IMR-90 (cell line): Measurements from ENCODE around the gene VAT1L. TPM values are rescaled to one million over a fixed set of nuclear protein-coding genes. Genes with fewer than 3 reads are reported as not detected.

Experiments
- ATAC-seq: fragments of 200-7000 bp; cut with Tn5 transposase; 2 replicates; pipeline ENCODE4 v1.9.1; 2020; ENCODE audit warnings: low read depth, mild to moderate bottlenecking, moderate library complexity
- BruUV-seq: library from RNA; stranded (reverse); fragments of 400-500 nt; replicated peaks from 2 replicates; lab custom pipeline; 2021; lab: Mats Ljungman, UMichigan
- CTCF ChIA-PET: fragments of 300-600 bp; formaldehyde crosslinking; extraction: SDS; loops from one replicate; lab custom pipeline; 2021; ENCODE audit warnings: antibody characterized with exemption; lab: Yijun Ruan, JAX
- POLR2A ChIA-PET: fragments of 300-600 bp; sonication (Branson Sonifier 250); formaldehyde crosslinking; loops from one replicate; lab custom pipeline; 2022; ENCODE audit warnings: antibody characterized with exemption; ENCODE audit not compliant: unreplicated experiment; lab: Charles Lee
- DNase-seq: peaks from one replicate; pipeline ENCODE4 v3.0.0; 2013
- H2AFZ ChIP-seq: replicated peaks from 2 replicates; pipeline ENCODE3; 2013; ENCODE audit warnings: low read length, mild to moderate bottlenecking; ENCODE audit not compliant: poor library complexity
- H2AK5ac ChIP-seq: 2 replicates; pipeline ENCODE4 v1.6.1; 2013; ENCODE audit warnings: low read depth, low read length, inconsistent platforms
- H2AK9ac ChIP-seq: replicated peaks from 2 replicates; pipeline ENCODE3; 2013; ENCODE audit warnings: mild to moderate bottlenecking, low read depth, low read length, moderate library complexity; ENCODE audit not compliant: poor library complexity
- H2BK120ac ChIP-seq: 2 replicates; pipeline ENCODE4 v1.6.1; 2013; ENCODE audit warnings: low read depth, low read length, inconsistent platforms
- H2BK15ac ChIP-seq: 3 replicates; pipeline ENCODE4 v1.6.1; 2013; ENCODE audit warnings: low read depth, low read length, inconsistent platforms
- H2BK20ac ChIP-seq: 2 replicates; pipeline ENCODE4 v1.6.1; 2013; ENCODE audit warnings: low read depth, mild to moderate bottlenecking, inconsistent platforms, low read length, moderate library complexity
- H2BK5ac ChIP-seq: 2 replicates; pipeline ENCODE4 v1.6.1; 2013; ENCODE audit warnings: mild to moderate bottlenecking, low read depth, low read length, inconsistent platforms; ENCODE audit not compliant: poor library complexity, severe bottlenecking
- H3K14ac ChIP-seq: replicated peaks from 2 replicates; pipeline ENCODE4 v1.6.1; 2013; ENCODE audit warnings: low read depth, low read length, inconsistent platforms
- H3K18ac ChIP-seq: 2 replicates; pipeline ENCODE4 v1.6.1; 2013; ENCODE audit warnings: low read depth, low read length, control low read depth
- H3K23ac ChIP-seq: 2 replicates; pipeline ENCODE4 v1.6.1; 2013; ENCODE audit warnings: low read depth, low read length, inconsistent platforms
- H3K27ac ChIP-seq: 2 replicates; pipeline ENCODE4 v1.5.1; 2013; ENCODE audit warnings: mild to moderate bottlenecking, control low read depth, low read length; ENCODE audit not compliant: insufficient read depth
- H3K27me3 ChIP-seq: 2 replicates; pipeline ENCODE4 v1.6.1; 2013; ENCODE audit warnings: low read length; ENCODE audit not compliant: control insufficient read depth, insufficient read depth
- H3K36me3 ChIP-seq: 2 replicates; pipeline ENCODE4 v1.6.1; 2013; ENCODE audit warnings: low read length, mixed read lengths; ENCODE audit not compliant: control insufficient read depth, insufficient read depth
- H3K4ac ChIP-seq: 2 replicates; pipeline ENCODE4 v1.6.1; 2013; ENCODE audit warnings: low read depth, low read length, inconsistent platforms
- H3K4me1 ChIP-seq: 2 replicates; pipeline ENCODE4 v1.6.1; 2013; ENCODE audit warnings: low read length, mixed read lengths; ENCODE audit not compliant: control insufficient read depth, insufficient read depth
- H3K4me2 ChIP-seq: 2 replicates; pipeline ENCODE4 v1.6.1; 2013; ENCODE audit warnings: low read depth, mild to moderate bottlenecking, control low read depth, low read length, moderate library complexity
- H3K4me3 ChIP-seq: 2 replicates; pipeline ENCODE4 v1.5.1; 2013; ENCODE audit warnings: low read depth, mild to moderate bottlenecking, control low read depth, low read length, moderate library complexity; ENCODE audit not compliant: insufficient read depth
- H3K56ac ChIP-seq: 2 replicates; pipeline ENCODE4 v1.6.1; 2013; ENCODE audit warnings: low read length, inconsistent platforms; ENCODE audit not compliant: insufficient read depth; ENCODE audit errors: extremely low read depth
- H3K79me1 ChIP-seq, 2 experiments: 2 replicates each; pipeline ENCODE4 v1.6.1; 2013; ENCODE audit warnings: low read length in 2 of 2, inconsistent platforms in 1 of 2, low read depth in 1 of 2
- H3K9ac ChIP-seq: 2 replicates; pipeline ENCODE4 v1.6.1; 2013; ENCODE audit warnings: low read depth, low read length, control low read depth
- H3K9me1 ChIP-seq: 2 replicates; pipeline ENCODE4 v1.6.1; 2013; ENCODE audit warnings: low read length, inconsistent platforms; ENCODE audit not compliant: insufficient read depth
- H3K9me3 ChIP-seq: 2 replicates; pipeline ENCODE4 v1.6.1; 2013; ENCODE audit warnings: low read length; ENCODE audit not compliant: control insufficient read depth, insufficient read depth
- H4K20me1 ChIP-seq: 2 replicates; pipeline ENCODE4 v1.6.1; 2013; ENCODE audit warnings: low read length, inconsistent platforms; ENCODE audit not compliant: insufficient read depth
- H4K5ac ChIP-seq: 2 replicates; pipeline ENCODE4 v1.6.1; 2013; ENCODE audit warnings: mild to moderate bottlenecking, low read depth, low read length, control low read depth
- H4K8ac ChIP-seq, 2 experiments: 2 replicates each; pipeline ENCODE4 v1.6.1; 2013; ENCODE audit warnings: low read depth in 2 of 2, low read length in 2 of 2, control low read depth in 1 of 2, inconsistent platforms in 1 of 2
- H4K91ac ChIP-seq: 2 replicates; pipeline ENCODE4 v1.6.1; 2013; ENCODE audit warnings: low read depth, low read length, inconsistent platforms; ENCODE audit not compliant: insufficient read depth
- BHLHE40 ChIP-seq: fragments of 150-350 bp; IDR thresholded peaks from 2 replicates; pipeline ENCODE4 v1.6.1; 2016; ENCODE audit warnings: mild to moderate bottlenecking, low read depth, low read length
- CEBPB ChIP-seq: IDR thresholded peaks from 2 replicates; pipeline ENCODE4 v1.6.1; 2012; ENCODE audit warnings: low read depth, low read length, improper control_type of control experiment
- CHD1 ChIP-seq: IDR thresholded peaks from 2 replicates; pipeline ENCODE4 v1.6.1; 2012; ENCODE audit warnings: low read depth, low read length, improper control_type of control experiment
- ELK1 ChIP-seq: fragments of 150-350 bp; IDR thresholded peaks from 2 replicates; pipeline ENCODE4 v1.6.1; 2016; ENCODE audit warnings: low read depth, mild to moderate bottlenecking, low read length, moderate library complexity, borderline replicate concordance
- FOS ChIP-seq: fragments of 150-350 bp; IDR thresholded peaks from 2 replicates; pipeline ENCODE4 v1.6.1; 2016; ENCODE audit warnings: low read depth, low read length
- MAFK ChIP-seq: IDR thresholded peaks from 2 replicates; pipeline ENCODE4 v1.6.1; 2012; ENCODE audit warnings: low read depth, low read length, improper control_type of control experiment
- MAZ ChIP-seq: IDR thresholded peaks from 2 replicates; pipeline ENCODE4 v1.6.1; 2012; ENCODE audit warnings: low read depth, mild to moderate bottlenecking, low read length, improper control_type of control experiment, moderate library complexity, borderline replicate concordance
- MXI1 ChIP-seq: IDR thresholded peaks from 2 replicates; pipeline ENCODE4 v1.6.1; 2012; ENCODE audit warnings: low read depth, mild to moderate bottlenecking, low read length, moderate library complexity, borderline replicate concordance
- NFE2L2 ChIP-seq: fragments of 150-350 bp; IDR thresholded peaks from 2 replicates; pipeline ENCODE4 v1.6.1; 2016; ENCODE audit warnings: low read depth, mild to moderate bottlenecking, low read length
- POLR2A ChIP-seq: IDR thresholded peaks from 2 replicates; pipeline ENCODE4 v1.6.1; 2012; ENCODE audit warnings: mild to moderate bottlenecking, low read depth, low read length
- RAD21 ChIP-seq: IDR thresholded peaks from 2 replicates; pipeline ENCODE4 v1.6.1; 2012; ENCODE audit warnings: low read length, improper control_type of control experiment
- RCOR1 ChIP-seq: IDR thresholded peaks from 2 replicates; pipeline ENCODE4 v1.6.1; 2012; ENCODE audit warnings: mild to moderate bottlenecking, low read length, improper control_type of control experiment; ENCODE audit not compliant: insufficient replicate concordance
- RFX5 ChIP-seq: IDR thresholded peaks from 2 replicates; pipeline ENCODE4 v1.8.0; 2012; ENCODE audit warnings: low read depth, mild to moderate bottlenecking, low read length, moderate library complexity
- SMC3 ChIP-seq: fragments of 150-350 bp; IDR thresholded peaks from 2 replicates; pipeline ENCODE4 v1.6.1; 2016; ENCODE audit warnings: low read depth, mild to moderate bottlenecking, antibody characterized with exemption, low read length, moderate library complexity
- USF2 ChIP-seq: fragments of 150-350 bp; IDR thresholded peaks from 2 replicates; pipeline ENCODE4 v1.6.1; 2017; ENCODE audit warnings: mild to moderate bottlenecking, antibody characterized with exemption, low read length, low read depth
- WGBS, 2 experiments: methylation state at CpG; one replicate each; pipeline versions ENCODE4 v1.1.5 to v1.1.7; 2013; ENCODE audit warnings: missing lambda C conversion rate in 2 of 2; ENCODE audit not compliant: insufficient read length in 1 of 2; ENCODE audit errors: extremely low coverage in 2 of 2; 5-methylcytosine and 5-hydroxymethylcytosine counted together
- dilution Hi-C: fragments of 300-500 bp; cut with HindIII; formaldehyde crosslinking; loops from one replicate; pipeline ENCODE4 v1.14.3; 2018; ENCODE audit warnings: low sequenced_read_pairs; ENCODE audit not compliant: unreplicated experiment
- in situ Hi-C: fragments of 300-500 bp; cut with MboI; formaldehyde crosslinking; loops from 3 replicates; pipeline ENCODE4 v1.14.3; 2019; ENCODE audit warnings: low sequenced_read_pairs, inconsistent platforms, mixed read lengths
- intact Hi-C: fragments of 100-400 bp; cut with micrococcal nuclease; formaldehyde crosslinking; loops from 2 replicates; pipeline ENCODE4 v1.10.0; 2022
- polyA plus RNA-seq, 3 experiments: library from polyadenylated mRNA; depleted of rRNA; stranded (reverse); fragments of >200 nt; gene quantifications; 2 replicates each; pipeline ENCODE4 v1.2.3, GENCODE V29; 2012; ENCODE audit warnings: low replicate concordance in 1 of 3
- total RNA-seq: library from RNA; depleted of rRNA; stranded (reverse); fragments of >200 nt; gene quantifications from 2 replicates; pipeline ENCODE4 v1.2.3, GENCODE V29; 2012

Gene VAT1L
- total and polyA plus RNA-seq, 2 of the 4 experiments (the other 2 are of a cell fraction), result 15.4 to 18.5 TPM

- peak overlapping the region in 1 of 2 experiments; percentile 73; a peak in 1 of 4 replicates for H4K8ac ChIP-seq
- H3K27me3 ChIP-seq, result no peaks in the 10 kb centered on the region
- H4K91ac ChIP-seq, result peak overlapping the region; percentile 84; the same call in 1 of the 2 replicates
- H3K14ac ChIP-seq, result peak overlapping the region; percentile 74; the same call in 1 of the 2 replicates
- H3K56ac ChIP-seq, result peak overlapping the region; percentile 33; the same call in 1 of the 2 replicates
- no peak overlapping the region for H2AK5ac ChIP-seq
- 0 out of 2 replicates have a peak overlapping the region, but pooled peaks have one; percentile 36 for H3K23ac ChIP-seq
- H3K9ac ChIP-seq, result no peak overlapping the region
- no TSS peak for BruUV-seq
- H3K9me3 ChIP-seq, result no peaks in the 10 kb centered on the region
- H3K4me2 ChIP-seq, result peak overlapping the region; percentile 69
- H2BK120ac ChIP-seq, result peak overlapping the region; percentile 88
- H2BK15ac ChIP-seq, result peak overlapping the region; percentile 63; the same call in 1 of the 3 replicates
- ATAC-seq (peak; percentile 74), DNase-seq (peak; percentile 78)
- H2AFZ ChIP-seq, result no peak overlapping the region
- H4K5ac ChIP-seq, result no peak overlapping the region
- no peaks in the 10 kb centered on the region for H4K20me1 ChIP-seq
- peaks cover 11% of the 10 kb centered on the region for H3K9me1 ChIP-seq
- peak overlapping the region; percentile 83 for H3K18ac ChIP-seq
- ChIA-PET POLR2A (interaction anchor here (0.6 kb wide), 1 partner anchor 28 kb away, joined by 4 read pairs; no protein-coding TSS in a partner anchor), CTCF (no interaction called here)
- no peaks in the 10 kb centered on the region for H3K79me1 ChIP-seq
- H2BK5ac ChIP-seq, result peak overlapping the region; percentile 15
- peaks cover 16% of the 10 kb centered on the region for H3K4me1 ChIP-seq
- no peak overlapping the region for H2AK9ac ChIP-seq
- H3K27ac ChIP-seq, result no peak overlapping the region; the same call in 1 of the 2 replicates
- H3K4ac ChIP-seq, result peak overlapping the region; percentile 89
- no CpG with 5 or more reads among the region's 8 CpGs for WGBS, 2 experiments
- H2BK20ac ChIP-seq, result peak overlapping the region; percentile 91
- no peaks in the 10 kb centered on the region for H3K36me3 ChIP-seq
- in situ Hi-C loops (no loop called here), intact Hi-C loops (no loop called here), dilution Hi-C loops (no loop called here)
- no peak overlapping the region for H3K4me3 ChIP-seq
- no peak for TF ChIP-seq MXI1
- TF ChIP-seq NFE2L2, result no peak
- no peak for TF ChIP-seq ELK1
- no peak for TF ChIP-seq MAZ
- no peak for TF ChIP-seq MAFK
- no peak for TF ChIP-seq BHLHE40
- TF ChIP-seq SMC3, result no peak
- no peak for TF ChIP-seq CHD1
- TF ChIP-seq FOS, result no peak
- no peak for TF ChIP-seq CEBPB
- no peak for TF ChIP-seq RFX5
- no peak for TF ChIP-seq RAD21
- TF ChIP-seq USF2, result no peak
- TF ChIP-seq RCOR1, result no peak
- no peak for TF ChIP-seq POLR2A
Observed at GRCh38 chr16:77918809-77919707, 130.7 kb downstream of the VAT1L start.
